ENCODE measurements around the gene ATP6V1G2.
"Not testable (repeated sequence)": the region's sequence is repeated elsewhere in the genome, so short reads cannot be mapped to it uniquely, and the experiment has no call there.

The ATP6V1G2 gene

DNA sequence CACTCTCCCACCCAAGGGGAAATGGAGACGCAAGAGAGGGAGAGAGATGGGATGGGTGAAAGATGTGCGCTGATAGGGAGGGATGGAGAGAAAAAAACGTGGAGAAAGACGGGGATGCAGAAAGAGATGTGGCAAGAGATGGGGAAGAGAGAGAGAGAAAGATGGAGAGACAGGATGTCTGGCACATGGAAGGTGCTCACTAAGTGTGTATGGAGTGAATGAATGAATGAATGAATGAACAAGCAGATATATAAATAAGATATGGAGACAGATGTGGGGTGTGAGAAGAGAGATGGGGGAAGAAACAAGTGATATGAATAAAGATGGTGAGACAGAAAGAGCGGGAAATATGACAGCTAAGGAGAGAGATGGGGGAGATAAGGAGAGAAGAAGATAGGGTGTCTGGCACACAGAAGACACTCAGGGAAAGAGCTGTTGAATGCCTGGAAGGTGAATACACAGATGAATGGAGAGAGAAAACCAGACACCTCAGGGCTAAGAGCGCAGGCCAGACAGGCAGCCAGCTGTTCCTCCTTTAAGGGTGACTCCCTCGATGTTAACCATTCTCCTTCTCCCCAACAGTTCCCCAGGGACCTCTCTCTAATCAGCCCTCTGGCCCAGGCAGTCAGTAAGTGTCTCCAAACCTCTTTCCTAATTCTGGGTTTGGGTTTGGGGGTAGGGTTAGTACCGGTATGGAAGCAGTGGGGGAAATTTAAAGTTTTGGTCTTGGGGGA, 29.7 kb upstream of the ATP6V1G2 start:
- no peak for DNase-seq (ENCODE audit: low read depth)

DNA sequence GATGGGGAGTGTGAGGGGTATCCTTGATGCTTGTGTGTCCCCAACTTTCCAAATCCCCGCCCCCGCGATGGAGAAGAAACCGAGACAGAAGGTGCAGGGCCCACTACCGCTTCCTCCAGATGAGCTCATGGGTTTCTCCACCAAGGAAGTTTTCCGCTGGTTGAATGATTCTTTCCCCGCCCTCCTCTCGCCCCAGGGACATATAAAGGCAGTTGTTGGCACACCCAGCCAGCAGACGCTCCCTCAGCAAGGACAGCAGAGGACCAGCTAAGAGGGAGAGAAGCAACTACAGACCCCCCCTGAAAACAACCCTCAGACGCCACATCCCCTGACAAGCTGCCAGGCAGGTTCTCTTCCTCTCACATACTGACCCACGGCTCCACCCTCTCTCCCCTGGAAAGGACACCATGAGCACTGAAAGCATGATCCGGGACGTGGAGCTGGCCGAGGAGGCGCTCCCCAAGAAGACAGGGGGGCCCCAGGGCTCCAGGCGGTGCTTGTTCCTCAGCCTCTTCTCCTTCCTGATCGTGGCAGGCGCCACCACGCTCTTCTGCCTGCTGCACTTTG, 29.0 kb upstream of the ATP6V1G2 start, which contains the start of gene TNF:
Gene TNF, plus strand, starts transcription at position 231 of the 567 bp plus-strand sequence. Its CDS starts 177 bp downstream, at position 408.
- DNase-seq (ENCODE audit: low read depth), result no peak

GRCh38 chr6:31574106-31575061, 28.0 kb upstream of the ATP6V1G2 start:
- DNase-seq (ENCODE audit: low read depth), result no peak

DNA sequence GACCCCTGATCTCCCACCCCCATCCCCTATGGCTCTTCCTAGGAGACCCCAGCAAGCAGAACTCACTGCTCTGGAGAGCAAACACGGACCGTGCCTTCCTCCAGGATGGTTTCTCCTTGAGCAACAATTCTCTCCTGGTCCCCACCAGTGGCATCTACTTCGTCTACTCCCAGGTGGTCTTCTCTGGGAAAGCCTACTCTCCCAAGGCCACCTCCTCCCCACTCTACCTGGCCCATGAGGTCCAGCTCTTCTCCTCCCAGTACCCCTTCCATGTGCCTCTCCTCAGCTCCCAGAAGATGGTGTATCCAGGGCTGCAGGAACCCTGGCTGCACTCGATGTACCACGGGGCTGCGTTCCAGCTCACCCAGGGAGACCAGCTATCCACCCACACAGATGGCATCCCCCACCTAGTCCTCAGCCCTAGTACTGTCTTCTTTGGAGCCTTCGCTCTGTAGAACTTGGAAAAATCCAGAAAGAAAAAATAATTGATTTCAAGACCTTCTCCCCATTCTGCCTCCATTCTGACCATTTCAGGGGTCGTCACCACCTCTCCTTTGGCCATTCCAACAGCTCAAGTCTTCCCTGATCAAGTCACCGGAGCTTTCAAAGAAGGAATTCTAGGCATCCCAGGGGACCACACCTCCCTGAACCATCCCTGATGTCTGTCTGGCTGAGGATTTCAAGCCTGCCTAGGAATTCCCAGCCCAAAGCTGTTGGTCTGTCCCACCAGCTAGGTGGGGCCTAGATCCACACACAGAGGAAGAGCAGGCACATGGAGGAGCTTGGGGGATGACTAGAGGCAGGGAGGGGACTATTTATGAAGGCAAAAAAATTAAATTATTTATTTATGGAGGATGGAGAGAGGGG, 27.1 kb upstream of the ATP6V1G2 start:
- DNase-seq (ENCODE audit: low read depth), result no peak

DNA sequence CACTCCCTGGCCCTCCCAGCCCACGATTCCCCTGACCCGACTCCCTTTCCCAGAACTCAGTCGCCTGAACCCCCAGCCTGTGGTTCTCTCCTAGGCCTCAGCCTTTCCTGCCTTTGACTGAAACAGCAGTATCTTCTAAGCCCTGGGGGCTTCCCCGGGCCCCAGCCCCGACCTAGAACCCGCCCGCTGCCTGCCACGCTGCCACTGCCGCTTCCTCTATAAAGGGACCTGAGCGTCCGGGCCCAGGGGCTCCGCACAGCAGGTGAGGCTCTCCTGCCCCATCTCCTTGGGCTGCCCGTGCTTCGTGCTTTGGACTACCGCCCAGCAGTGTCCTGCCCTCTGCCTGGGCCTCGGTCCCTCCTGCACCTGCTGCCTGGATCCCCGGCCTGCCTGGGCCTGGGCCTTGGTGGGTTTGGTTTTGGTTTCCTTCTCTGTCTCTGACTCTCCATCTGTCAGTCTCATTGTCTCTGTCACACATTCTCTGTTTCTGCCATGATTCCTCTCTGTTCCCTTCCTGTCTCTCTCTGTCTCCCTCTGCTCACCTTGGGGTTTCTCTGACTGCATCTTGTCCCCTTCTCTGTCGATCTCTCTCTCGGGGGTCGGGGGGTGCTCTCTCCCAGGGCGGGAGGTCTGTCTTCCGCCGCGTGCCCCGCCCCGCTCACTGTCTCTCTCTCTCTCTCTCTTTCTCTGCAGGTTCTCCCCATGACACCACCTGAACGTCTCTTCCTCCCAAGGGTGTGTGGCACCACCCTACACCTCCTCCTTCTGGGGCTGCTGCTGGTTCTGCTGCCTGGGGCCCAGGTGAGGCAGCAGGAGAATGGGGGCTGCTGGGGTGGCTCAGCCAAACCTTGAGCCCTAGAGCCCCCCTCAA, 25.9 kb upstream of the ATP6V1G2 start, which contains the start of gene LTA:
Gene LTA, plus strand, starts transcription at position 249 of the 871 bp plus-strand sequence. Its CDS starts 454 bp downstream, at position 703.
- DNase-seq (ENCODE audit: low read depth), result no peak

GRCh38 chr6:31569861-31570536, 23.6 kb upstream of the ATP6V1G2 start:
- DNase-seq (ENCODE audit: low read depth), result no peak

- DNase-seq (ENCODE audit: low read depth), result no peak
Observed at GRCh38 chr6:31568537-31568961, 22.1 kb upstream of the ATP6V1G2 start.

DNA sequence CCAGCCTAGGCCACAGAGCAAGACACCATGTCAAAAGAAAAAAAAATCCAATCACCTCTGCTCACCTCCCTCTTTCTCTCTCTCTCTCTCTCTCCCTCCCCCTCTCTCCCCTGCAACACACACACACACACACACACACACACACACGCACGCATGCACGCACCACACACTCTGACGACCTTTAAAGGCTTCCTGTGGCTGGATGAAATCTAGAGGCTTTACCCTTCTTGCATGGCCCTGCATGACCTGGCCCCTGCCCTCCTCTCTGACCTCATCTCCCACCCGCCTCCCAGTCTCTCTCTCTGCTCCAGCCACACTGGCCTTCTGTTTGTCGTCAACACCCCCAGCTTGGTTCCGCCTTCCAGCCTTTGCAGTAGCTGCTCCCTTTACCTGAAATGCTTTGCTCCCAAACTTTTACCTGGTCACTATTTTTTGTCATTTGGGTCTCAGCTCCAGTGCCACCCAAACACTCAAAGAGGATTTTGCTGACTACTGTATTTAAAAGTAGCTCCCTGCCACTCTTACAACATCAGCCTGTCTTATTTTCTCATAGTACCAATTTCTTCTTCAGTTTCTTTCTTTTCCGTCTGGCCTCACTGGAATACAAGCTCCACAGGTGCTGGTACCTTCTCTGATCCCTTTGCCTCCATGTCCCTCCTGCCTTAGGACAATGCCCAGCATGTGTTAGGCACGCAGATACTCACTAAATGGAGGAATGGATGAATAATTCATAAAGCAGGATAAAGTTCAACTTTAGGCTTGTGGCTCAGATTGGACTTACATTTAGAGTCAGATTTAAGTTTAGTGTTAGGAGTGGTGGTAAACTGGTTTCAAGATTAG, 21.3 kb upstream of the ATP6V1G2 start:
- no peak for DNase-seq (ENCODE audit: low read depth)

DNA sequence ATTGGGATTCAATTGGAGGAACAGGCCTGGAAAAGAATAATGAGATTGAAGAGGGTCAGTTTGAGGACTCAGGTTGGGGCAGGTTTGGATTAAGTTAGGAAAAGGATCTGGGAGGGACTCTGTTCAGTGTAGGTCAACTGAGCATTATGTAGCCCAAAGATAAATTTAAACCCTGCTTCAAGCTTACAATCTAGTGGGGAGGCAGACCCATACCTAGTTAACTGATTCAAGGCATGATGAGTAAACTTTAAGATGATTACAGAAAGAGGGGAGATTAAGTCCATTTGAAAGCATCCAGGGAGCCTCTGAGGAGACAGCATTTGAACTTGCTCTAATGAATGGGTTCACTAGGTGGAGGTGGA, 14.3 kb upstream of the ATP6V1G2 start:
- no peak for DNase-seq (ENCODE audit: low read depth)

- DNase-seq (ENCODE audit: low read depth), result peak; percentile 19
Observed at GRCh38 chr6:31559958-31560696, 13.7 kb upstream of the ATP6V1G2 start.

DNA sequence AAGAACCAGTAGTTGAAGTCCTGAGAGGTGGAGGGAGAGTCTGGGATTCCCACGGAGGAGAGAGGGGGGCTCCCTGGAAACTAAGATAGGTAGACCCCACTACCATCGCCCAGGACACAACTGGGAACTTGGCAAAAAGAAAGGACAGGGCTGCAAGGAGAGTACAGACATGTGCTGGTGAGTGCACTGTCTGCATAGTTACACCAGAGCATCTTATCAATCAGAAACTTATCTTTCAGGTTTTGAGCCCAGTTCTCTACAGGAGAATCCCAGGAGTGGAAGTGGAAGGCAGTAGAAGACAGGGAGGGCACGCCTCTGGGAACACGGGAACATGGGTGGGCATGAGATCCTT, 13.2 kb upstream of the ATP6V1G2 start:
- DNase-seq (ENCODE audit: low read depth), result no peak

DNA sequence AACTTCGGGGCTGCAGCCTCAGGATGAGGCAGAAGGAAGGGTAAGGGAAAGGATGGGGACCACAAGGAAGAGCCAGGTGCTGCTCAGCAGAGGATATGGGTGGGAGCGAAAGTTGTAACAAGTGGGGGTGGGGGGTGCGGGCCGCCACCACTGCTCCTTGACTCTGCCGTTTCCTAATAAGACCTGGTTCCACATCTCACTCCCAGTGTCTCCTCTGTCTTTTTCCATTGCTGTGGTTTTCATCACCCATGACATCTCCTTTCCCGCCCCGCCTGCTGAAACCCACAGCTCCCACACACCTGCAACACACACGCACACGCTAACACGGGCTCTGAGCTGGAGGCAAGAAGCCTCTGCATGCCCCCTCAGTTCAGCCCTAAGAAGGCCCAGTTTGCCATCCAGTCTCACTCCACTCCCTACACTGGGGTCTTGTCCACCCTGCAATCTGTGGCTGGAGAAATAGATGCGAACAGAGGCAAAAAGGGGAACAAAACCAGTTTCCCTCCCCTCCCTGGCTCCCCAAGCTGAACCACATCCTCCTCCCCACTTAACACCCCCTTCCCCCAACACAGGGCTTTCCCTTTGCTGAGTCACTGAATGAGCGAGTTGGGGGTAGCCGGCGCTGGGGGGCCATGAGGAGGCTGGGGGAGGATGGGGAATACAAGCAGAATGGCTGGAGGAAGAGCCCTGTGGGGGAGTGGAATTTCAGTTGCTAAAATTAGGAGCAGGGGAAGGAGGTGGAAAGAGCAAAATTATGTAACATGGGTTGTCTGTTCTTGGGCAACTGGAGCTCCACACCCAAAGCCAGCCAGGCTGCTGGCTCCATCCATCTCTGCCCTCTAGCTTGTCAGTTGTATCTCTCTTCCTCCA, 12.5 kb upstream of the ATP6V1G2 start:
- no peak for DNase-seq (ENCODE audit: low read depth)

- DNase-seq (ENCODE audit: low read depth), result no peak
Observed at GRCh38 chr6:31558318-31558625, 11.9 kb upstream of the ATP6V1G2 start.

DNA sequence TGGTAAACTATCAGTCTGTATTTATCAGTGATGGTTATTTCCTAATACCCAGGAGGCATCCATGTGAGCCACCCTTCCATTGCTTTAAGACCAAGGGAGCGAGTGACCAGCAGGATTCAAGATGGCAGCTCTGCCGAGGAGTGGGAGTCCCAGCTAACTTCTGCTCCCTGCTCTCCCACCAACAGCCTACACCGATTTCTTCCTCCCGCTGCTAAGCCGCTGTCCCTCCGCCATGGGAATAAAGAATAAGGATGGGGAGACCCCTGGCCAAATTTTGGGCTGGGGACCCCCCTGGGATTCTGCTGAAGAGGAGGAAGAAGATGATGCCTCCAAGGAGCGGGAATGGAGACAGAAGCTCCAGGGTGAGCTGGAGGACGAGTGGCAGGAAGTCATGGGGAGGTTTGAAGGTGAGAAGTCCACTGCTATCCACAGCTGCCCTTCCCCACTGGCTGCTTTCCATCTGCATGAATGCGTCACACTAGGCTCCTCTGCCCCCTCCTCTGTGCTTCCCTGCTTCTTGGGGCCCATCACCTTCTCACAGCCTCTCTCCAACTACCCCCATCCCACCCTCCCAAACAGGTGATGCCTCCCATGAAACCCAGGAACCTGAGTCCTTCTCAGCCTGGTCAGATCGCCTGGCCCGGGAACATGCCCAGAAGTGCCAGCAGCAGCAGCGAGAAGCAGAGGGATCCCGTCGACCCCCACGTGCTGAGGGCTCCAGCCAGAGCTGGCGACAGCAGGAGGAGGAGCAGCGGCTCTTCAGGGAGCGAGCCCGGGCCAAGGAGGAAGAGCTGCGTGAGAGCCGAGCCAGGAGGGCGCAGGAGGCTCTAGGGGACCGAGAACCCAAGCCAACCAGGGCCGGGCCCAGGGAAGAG, 11.3 kb upstream of the ATP6V1G2 start:
- DNase-seq (ENCODE audit: low read depth), result no peak

GRCh38 chr6:31556307-31556706, 9.9 kb upstream of the ATP6V1G2 start:
- DNase-seq (ENCODE audit: low read depth), result no peak

- not testable (repeated sequence) for DNase-seq (ENCODE audit: low read depth)
Observed at GRCh38 chr6:31551371-31551770, 5.0 kb upstream of the ATP6V1G2 start.

GRCh38 chr6:31548544-31548873, 2.1 kb upstream of the ATP6V1G2 start:
- DNase-seq (ENCODE audit: low read depth), result no peak
